NCI-H146 treated with DMSO at 0.1 percent for 48 hours (cell line): ENCODE data around the gene CNTN2.

Experiments used
- DNase-seq: peaks from one replicate; lab custom pipeline; 2025; ENCODE audit not compliant: unreplicated experiment; lab: John Stamatoyannopoulos, UW

Gene CNTN2

DNA sequence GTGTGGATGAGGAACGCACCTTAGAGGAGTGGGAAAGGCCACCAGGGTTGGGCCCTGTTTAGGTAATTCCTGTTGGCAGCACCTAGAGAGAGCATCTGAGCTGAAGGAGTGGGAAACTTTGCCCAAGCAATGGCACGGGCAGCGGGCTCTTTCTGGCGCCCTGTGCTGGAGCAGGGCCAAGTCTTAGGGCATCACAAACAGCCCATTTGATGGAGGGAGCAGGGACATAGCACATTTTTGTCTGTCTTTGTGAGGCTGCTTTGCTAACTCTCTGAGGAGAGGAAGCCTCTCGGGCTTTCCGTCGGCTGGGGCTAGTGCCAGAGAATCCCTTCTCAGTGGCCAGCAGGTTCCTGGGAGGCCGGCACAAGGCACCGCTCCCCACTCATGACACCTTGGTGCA is 22.5 kb upstream of the CNTN2 start:
- DNase-seq: no peak

DNA sequence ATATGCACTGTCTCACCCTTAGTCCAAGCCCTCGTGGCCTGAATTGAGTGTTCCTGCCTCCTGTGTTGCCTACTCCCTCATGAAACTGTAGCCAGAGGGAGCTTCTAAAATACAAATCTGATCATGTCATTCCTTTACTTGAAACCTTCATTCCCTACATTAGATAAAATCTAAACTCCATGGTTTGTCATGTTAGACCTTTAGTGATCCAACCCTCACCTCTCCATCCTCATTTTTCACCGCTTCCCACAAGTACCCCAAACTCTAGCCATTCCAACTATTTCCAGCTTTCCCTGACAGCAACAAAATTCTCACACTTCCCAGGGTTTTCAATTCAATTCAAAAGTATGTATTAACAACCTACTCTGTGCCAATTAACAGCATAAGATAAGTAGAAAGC is 18.3 kb upstream of the CNTN2 start:
- DNase-seq: no peak

DNA sequence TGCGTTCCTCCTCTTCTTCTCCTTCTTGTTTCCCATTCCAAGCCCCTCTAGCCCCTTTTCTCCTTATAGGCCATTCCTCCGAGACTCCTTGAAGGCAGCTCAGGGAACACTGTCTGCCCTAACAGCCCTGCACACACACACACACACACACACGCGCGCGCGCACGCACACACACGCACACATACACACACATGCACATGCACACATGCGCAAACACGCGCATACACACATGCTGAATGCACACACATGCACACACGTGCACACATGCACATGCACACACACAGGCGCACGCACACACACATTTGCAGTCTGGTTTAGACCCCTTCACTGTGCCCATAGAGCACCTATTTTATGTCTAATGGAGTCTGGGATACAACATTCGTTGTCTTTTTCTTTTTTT is 17.8 kb upstream of the CNTN2 start:
- no peak for DNase-seq

DNA sequence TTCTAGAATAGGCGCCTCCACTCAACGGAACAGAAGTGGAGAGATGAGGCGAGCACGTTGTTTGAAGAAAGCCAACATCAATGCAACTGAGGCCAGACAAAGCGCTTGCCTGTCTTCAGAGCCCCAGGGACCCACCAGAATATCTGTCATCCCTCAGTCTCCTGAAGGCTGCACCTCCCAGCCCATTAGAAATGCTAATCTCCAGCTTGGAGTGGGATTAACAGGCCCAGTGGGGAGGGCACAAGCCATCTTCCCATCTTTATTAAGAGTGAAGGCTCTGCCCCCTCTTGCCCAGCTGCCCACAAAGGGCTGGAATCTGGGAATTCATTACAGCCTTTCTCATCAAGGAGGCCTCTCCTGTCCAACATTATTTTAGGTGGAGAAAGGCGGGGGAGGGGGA is 16.8 kb upstream of the CNTN2 start:
- DNase-seq: no peak

DNA sequence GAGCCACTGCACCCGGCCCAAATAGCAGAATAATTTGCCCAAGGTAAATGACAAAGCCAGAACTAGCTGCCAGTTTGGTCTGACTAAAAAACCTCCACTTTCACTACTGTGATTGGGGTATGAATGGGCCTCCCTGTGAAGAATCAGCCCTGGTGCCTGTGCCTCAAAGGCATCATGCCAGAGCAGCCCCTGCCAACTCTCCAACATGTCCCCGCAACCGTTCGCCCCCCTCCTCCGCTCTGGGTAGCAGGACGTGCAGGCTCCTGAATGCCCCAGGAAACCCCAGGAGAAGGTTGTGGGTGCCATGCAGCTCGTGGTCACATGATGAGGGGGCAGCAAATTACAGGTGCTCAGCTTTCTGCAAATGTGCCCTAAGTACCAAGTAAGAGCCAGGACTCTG is 14.6 kb upstream of the CNTN2 start:
- DNase-seq: no peak

DNA sequence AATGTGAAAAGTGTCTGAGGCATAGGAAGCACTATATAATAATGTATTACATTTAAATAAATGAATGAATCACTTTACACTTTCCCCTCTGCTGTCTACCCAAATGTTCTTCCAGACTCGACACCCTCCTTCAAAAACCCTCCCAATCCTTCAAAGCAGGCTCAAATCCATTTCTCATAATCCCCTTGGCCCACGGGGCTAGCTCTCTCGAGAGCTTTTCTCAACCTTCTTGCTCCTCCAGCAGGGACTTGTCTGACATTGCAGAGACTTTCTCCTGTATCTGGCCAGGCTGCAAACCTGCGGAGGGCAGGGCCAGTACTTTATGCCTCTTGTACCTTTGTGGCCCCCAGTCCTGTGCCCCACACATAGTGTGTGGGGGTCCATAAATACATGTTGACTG is 14.1 kb upstream of the CNTN2 start:
- DNase-seq: no peak

DNA sequence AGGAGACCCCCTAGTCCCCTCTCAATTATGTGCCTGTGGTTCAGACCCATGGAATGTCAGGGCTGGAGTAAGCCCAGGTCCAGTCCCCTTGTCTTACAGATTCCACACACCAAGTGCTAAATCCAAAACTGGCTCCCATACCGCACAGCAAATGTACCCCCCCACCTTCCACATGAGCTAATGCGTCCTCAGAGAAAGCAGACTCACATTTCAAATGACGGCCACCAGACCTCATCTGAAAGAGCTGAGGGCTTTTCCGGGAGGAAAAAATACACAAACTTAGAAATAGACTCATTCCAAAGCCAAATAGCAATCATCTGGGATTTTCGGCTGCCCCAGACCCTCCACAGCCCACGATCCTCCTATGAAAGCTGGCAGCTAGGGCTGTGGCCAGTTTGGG is 12.8 kb upstream of the CNTN2 start:
- no peak for DNase-seq

DNA sequence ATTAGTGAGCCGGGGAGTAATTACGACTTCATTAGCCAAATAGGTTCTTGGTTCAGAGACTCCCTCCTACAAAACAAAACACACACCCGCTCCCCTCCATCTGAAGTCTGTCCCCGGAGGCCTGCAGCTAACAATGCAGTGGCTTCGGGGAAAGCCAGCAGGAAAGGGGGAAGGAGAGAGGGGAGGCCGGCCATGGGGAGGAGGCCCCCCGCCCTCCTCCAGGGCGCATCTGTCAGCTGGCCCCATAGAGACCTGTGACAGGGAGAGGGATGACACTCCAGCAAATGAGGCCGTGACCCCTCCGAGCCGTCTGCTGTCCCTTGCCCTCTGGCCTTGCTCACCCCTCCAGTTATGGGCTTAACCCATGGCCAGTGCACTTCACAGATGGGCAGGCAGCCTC is 12.1 kb upstream of the CNTN2 start:
- DNase-seq: no peak

DNA sequence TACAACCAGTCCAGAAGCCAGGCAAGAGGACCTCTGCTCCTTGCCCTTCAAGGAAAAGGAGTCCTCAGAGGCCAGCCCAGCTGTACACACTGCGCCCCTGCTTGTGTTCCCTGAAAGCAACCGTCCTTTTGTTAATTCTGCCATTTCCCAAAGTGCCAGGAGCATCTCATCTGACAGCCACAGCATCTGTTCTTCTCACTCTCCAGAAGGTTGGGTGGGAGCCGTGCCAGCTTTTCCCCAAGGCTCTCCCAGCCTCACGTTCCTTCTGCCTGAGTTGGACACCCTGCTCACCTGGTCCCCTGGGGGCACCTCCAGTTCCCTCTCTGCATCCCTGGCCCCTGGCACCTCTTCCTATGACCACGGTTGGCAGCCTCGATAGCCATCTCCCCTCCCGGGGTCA is 10.5 kb upstream of the CNTN2 start:
- no peak for DNase-seq

DNA sequence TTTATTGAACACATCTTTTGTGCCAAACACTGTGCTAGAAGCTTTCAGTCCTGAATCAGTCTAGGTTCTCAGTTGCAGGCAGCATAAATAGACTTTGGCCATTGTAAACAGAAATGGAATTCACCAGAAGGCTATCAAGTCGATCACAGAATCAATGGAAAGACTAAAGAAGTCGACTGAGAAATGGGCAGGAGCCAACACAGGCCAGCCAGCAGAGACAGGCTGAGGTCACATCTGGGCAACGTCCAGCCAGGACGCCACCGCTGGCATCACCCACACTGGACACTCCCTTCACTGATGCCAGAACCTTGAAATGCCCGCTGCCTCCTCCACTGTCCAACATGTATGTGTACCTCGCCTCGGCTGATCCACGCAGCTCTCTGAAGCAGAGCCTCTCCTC is 5.5 kb upstream of the CNTN2 start:
- DNase-seq: no peak

DNA sequence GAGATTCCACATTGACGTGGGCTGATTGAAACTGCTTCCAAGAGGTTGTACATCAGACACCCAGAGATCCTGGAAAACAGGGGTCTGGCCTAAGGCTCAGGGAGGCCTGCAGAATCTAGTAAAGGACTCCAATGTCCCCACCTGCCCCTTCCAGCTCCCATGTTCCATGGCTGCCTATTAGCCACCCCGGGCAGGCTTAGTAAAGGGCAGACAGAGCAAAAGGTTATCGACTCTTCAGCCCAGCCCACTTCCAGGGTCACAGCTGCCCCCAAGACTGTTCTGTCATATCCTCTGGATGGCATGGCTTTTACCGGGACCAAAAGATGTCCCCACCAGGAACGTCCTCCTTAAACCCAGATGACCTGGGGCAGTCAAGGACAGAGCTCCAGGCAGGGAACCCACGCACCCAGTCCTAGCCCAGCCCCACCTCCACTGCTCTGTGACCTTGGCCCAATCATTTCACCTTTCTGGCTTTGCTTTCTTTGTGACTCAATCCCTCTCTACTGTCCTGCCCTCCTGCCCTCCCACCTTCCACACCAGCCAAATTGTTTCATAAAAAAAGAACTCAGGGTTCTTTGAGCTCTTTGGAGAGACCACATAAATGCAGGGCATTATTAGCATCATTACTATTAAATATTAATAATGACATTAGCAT is 4.8 kb upstream of the CNTN2 start:
- no peak for DNase-seq

DNA sequence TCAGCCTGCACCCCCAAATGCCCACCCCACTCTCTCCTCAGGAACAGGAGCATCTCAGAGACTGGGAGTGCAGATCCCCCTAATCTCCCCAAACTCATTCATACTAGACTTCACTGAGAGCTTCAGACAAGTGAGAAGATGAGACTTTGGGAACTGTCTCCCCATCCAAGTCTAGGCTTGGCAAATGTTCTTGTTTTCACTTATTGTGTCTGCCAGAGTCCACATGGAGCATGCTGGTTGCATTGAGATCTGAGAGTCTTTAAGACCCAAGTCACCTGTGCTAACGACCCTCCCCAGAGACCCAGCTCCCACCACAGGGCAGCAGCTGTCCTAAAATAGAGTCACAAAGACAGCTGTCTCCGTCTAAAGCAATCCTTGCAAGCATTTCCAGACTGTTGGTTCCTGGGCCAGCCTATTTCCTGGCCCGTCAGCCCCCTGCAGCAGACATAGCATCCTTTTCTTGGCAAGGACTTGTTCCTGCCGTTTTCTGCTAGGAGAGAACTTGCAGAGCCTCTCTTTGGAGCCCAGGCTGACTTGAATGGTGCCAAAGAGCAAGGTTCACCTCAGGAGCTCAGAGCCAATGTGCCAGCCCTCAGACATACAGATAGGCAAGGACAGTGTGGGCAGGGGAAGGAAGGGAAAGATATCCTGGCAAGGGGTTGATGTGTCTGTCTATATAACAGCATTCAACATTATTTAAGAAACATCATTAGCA is 1.9 kb upstream of the CNTN2 start:
- DNase-seq: no peak

DNA sequence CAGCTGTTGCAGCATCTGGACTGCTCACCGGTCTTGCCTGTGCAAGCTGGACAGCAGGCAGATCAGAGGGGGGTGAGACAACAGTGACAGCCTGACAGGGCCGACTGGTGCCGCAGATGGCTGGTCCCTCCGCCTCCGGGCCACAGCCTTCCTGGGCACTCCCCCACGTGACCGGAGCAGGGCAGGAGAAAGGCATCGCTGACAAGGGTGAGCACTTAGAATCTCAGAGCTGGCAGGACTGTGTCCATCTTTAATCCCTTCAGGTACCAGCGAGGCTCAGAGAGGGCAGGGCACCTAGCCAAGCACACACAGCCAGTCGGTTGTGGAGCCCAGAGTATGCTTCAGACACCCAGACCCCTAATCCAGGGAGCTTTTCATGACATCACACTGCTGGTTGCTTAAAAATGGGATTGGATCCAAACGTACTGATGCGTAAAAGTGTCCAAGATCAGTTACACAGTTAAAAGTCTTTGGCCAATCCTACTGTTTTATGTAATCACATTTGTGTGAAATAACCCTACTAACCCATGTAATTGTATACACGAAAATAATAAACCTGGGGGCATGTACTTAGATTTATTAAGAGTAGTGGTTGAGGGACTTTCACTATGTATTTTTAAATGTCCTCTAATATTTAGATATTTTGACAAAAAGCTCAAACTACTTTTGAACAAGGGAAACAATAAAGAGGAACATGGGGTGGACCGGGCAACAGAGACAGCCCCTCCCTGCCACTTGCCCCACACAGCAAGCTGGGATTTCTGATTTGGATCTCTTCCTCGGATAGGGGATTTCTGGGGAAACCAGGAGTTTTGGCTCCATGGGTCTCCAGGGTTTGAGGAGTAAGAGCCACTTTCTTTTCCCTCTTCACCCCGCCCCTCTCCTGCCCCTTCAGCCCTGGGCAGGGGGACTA is 758 bp upstream of the CNTN2 start:
- no peak for DNase-seq

DNA sequence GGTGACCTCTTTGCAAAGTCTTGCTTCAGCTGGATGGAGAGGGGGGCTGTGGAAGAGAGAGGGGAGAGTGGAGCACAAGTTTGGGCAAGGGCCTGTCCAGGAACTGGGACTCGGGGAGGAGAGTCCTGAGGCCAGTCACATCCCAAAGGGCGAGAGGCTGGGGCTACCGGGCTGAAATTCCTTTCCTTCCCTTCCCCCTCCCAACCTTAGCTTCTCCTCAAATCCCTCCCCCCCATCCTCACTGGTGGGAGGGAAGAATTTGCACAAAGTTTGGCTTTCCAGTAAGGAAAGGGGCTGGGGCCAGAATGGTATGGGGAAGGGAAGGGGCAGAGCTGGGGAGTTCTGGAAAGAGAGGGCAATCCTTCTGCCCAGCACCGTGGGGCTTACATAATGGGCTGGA is 854 bp downstream of the CNTN2 start:
- DNase-seq: no peak

DNA sequence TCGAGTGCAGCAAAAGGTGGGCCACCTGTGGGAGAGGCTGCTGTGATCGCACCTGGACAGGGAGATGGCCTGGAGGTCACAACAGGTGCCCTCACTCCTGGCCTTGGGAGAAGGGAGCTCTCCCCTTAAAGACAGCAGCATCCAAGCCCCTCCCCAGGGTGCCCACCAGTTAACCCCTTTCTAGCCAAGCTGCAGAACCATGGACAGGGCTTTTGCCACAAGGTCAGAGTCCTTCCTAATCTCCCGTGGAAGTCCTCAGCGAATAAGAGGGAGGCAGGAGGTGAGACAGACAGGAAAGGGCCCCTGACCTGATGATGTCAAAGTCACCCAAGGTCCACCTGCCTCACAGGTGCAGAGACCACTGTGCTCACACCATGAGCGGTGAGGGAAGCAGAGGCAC is 1.7 kb downstream of the CNTN2 start:
- DNase-seq: no peak

DNA sequence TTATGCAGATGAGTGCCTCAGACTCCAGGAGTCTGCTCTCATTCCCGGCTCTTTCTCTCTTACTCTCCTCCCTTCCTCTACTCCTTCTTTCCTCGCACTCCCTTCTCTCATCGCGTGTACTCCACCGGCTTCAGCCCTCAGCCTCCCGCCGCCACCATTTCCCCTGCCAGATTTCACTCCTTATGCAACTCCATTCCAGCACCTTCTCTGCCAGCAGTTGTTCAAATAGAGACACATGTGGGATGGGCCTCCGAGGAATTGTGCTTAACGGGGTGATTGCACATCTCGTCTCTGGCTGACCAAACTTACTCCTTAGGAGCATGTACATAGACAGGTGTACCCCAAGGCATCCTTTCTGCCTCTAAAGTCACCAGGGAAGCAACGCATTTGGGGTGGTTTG is 2.1 kb downstream of the CNTN2 start:
- no peak for DNase-seq

DNA sequence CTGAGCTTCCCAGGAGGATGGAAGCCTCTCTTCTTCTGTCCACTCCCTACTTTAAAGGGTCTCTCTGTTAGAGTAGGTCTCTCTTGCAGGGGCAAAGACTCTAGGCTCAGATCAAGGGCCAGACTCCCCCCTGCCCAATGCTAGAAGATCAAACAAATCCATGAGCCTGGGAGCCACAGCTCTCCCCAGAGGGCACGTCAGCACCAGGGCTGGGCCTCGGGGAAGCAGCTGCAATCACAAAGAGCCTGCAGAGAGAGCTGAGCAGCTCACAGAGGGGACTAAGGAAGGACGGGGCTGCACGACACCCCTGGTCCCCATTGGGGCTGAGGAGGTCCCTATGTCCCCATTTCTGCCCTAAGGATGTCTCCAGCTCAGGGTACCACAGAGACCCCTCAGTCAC is 3.9 kb downstream of the CNTN2 start:
- DNase-seq: no peak

DNA sequence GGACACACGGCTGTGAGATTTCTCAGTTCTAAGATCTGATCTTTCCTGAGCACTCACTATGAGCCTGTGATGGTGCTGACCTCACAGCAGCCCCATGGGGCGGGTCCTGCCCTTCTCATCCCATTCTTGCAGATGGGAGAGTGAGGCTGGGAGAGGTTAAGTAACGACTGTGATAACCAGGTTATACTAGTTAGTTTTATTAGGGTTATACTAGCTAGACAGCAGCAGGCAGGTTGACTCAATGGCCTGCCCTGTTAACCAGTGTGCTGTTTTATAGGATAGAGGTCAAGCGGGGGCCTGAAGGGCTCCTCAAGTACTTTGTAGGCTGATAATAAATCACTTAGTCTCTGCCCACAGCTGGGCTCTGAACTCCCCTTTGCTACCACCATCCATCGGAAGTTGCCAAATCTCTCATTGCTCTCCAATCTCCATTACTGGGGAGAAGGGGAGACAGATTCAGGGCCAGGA is 4.8 kb downstream of the CNTN2 start:
- DNase-seq: no peak

DNA sequence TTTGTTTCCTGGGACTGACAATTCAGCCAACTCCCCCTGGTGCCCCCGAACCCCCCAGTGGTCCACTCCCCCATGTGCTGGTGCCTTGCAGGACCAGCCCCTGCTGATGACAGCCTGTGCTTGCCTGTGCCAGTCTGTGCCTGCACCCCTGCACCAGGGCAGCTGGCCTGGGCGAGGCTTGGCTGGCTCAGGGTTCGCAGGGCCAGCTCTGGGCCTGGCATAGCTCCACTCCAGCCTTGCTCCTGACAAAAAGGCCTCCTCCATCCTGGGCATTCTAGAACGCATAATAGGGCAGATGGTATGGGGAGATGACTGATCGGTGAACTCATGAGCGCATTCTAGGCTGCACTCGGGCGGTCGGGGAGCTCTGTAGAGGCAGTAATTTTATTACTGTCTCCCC is 5.4 kb downstream of the CNTN2 start:
- DNase-seq: no peak

DNA sequence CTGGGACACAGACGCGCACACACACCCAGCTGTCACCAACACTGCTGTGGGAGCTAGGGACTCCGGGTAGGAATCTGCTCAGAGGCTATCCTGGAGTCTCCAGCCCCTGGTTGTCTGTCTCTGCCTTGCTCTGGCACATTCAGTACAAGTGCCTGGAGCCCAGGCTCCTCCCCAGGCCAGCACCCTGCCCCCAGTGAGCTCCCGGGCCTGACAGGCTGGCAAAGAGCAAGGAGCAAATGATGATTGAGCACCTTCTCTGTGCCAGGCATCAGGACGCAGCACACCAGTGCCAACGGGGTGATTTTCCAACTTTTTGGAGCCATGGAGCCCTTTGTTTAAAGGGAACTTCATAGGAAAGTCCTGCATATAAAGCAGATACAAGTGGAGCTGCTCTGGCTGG is 6.5 kb downstream of the CNTN2 start:
- no peak for DNase-seq

DNA sequence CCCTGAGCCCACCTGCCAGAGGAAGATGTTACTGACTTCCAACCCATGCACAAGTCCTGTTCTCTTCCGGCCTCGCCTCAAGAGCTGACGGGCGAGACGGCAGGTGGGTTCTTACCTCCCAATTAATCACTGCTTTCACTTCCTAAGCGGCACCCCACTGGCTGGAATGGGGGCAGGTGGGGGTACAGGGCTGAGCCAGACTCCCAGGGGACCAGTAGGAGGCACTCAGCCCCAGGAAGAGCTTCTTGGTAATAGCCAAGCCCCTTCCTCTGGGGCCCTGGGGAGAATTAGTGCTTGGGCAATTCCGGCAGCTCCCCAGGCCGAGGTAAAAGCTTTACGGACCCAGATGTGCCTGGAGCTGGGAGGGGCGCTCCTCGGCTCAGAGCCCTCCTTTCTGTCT is 9.7 kb downstream of the CNTN2 start:
- DNase-seq: no peak

DNA sequence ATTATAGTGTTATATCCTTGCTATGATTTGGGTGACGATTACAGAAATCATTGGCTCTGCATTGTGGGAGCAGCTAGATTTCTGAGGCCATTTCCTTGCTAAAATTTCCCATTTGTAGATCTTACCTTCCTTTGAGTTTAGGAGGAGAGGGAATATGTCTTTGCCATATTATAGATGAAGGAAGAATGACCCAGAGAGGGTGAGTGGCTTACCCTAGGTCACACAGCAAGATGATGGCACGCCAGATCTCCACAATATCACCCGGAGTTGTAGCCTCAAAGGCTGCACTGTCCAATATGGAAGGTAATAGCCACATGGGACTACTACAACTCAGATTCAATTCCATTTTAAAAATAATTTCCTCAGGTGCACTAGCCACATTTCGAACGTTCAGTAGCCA is 10.3 kb downstream of the CNTN2 start:
- no peak for DNase-seq
